Keratinocyte (primary cell): Measurements from ENCODE around the gene URM1. TPM values are rescaled to one million over a fixed set of nuclear protein-coding genes. Genes with fewer than 3 reads are reported as not detected.

Experiments
- DNase-seq: peaks from one replicate; pipeline ENCODE4 v3.0.0-alpha.2; 2011; ENCODE audit warnings: low read depth, missing footprints, low spot score
- FAIRE-seq: peaks from 2 replicates; lab custom pipeline; 2011; peaks lifted over from hg19 to GRCh38; lab: Jason Lieb, UNC
- H2AFZ ChIP-seq: 2 replicates; pipeline ENCODE4 v1.6.0; 2012; ENCODE audit warnings: low read length, control low read depth, inconsistent platforms; ENCODE audit not compliant: control insufficient read depth
- H3K27ac ChIP-seq: 2 replicates; pipeline ENCODE4 v1.5.1; 2011; ENCODE audit warnings: low read length; ENCODE audit not compliant: control insufficient read depth, insufficient read depth
- H3K27me3 ChIP-seq: 3 replicates; pipeline ENCODE4 v1.6.0; 2011; ENCODE audit warnings: low read length; ENCODE audit not compliant: control insufficient read depth, insufficient read depth; ENCODE audit errors: extremely low read depth
- H3K36me3 ChIP-seq, 2 experiments: 2 replicates in 1 of 2; 3 replicates in 1 of 2; pipeline ENCODE4 v1.5.1; 2011; ENCODE audit warnings: low read length in 2 of 2, mild to moderate bottlenecking in 1 of 2; ENCODE audit not compliant: control insufficient read depth in 2 of 2, insufficient read depth in 2 of 2; ENCODE audit errors: extremely low read depth in 1 of 2
- H3K4me1 ChIP-seq: 3 replicates; pipeline ENCODE4 v1.5.1; 2011; ENCODE audit warnings: low read length; ENCODE audit not compliant: control insufficient read depth, insufficient read depth; ENCODE audit errors: extremely low read depth
- H3K4me2 ChIP-seq: 3 replicates; pipeline ENCODE4 v1.6.0; 2011; ENCODE audit warnings: low read depth, low read length; ENCODE audit not compliant: control insufficient read depth, insufficient read depth; ENCODE audit errors: extremely low read depth
- H3K4me3 ChIP-seq, 3 experiments: fragments of 200-600 bp in 1 of 3; sonication (generic) in 1 of 3; 2 replicates in 2 of 3; 3 replicates in 1 of 3; pipeline ENCODE4 v1.5.1; 2011 to 2016; ENCODE audit warnings: low read length in 3 of 3, mild to moderate bottlenecking in 3 of 3, control low read depth in 2 of 3, inconsistent platforms in 1 of 3, low read depth in 1 of 3, mixed read lengths in 1 of 3, mixed run types in 1 of 3, moderate library complexity in 1 of 3; ENCODE audit not compliant: control insufficient read depth in 2 of 3, insufficient read depth in 2 of 3; ENCODE audit errors: extremely low read depth in 1 of 3
- H3K79me2 ChIP-seq: 2 replicates; pipeline ENCODE4 v1.6.0; 2012; ENCODE audit warnings: low read length; ENCODE audit not compliant: control insufficient read depth, insufficient read depth
- H3K9ac ChIP-seq: 3 replicates; pipeline ENCODE4 v1.6.0; 2011; ENCODE audit warnings: low read length; ENCODE audit not compliant: control insufficient read depth, insufficient read depth; ENCODE audit errors: extremely low read depth
- H3K9me1 ChIP-seq: 3 replicates; pipeline ENCODE4 v1.6.0; 2011; ENCODE audit warnings: low read length; ENCODE audit not compliant: control insufficient read depth, insufficient read depth; ENCODE audit errors: extremely low read depth
- H3K9me3 ChIP-seq: 2 replicates; pipeline ENCODE4 v1.5.1; 2012; ENCODE audit warnings: low read depth, low read length; ENCODE audit not compliant: control insufficient read depth
- H4K20me1 ChIP-seq: 3 replicates; pipeline ENCODE4 v1.6.0; 2011; ENCODE audit warnings: low read length; ENCODE audit not compliant: control insufficient read depth, insufficient read depth; ENCODE audit errors: extremely low read depth
- EZH2 ChIP-seq: IDR thresholded peaks from one replicate; pipeline ENCODE4 v1.6.1; 2012; ENCODE audit warnings: inconsistent platforms, mild to moderate bottlenecking, low read length, moderate library complexity
- dilution Hi-C: fragments of 300-500 bp; cut with MboI; formaldehyde crosslinking; loops from one replicate; pipeline ENCODE4 v1.7.0; 2020; ENCODE audit warnings: low sequenced_read_pairs; ENCODE audit not compliant: extremely low pct_ligation_motif_present
- polyA plus RNA-seq, 5 experiments: library from polyadenylated mRNA; depleted of rRNA in 3 of 5; stranded (reverse) in 3 of 5; stranded (forward) in 1 of 5; unstranded in 1 of 5; fragments of >200 nt; gene quantifications; 1 replicate in 1 of 5; 2 replicates in 3 of 5; 3 replicates in 1 of 5; pipeline versions ENCODE4 v1.2.1 to v1.2.3, GENCODE V29; 2011 to 2012; ENCODE audit warnings: missing spikeins in 2 of 5, low read depth in 1 of 5, low replicate concordance in 1 of 5
- TF ChIP-seq, protein P1 (sequence below), 3 experiments: IDR thresholded peaks in 1 of 3; conservative IDR thresholded peaks in 1 of 3; optimal IDR thresholded peaks in 1 of 3; 2 replicates in 2 of 3; 3 replicates in 1 of 3; pipeline versions ENCODE3 to v1.5.1; 2011; ENCODE audit warnings: low read length in 3 of 3, mild to moderate bottlenecking in 3 of 3, moderate library complexity in 2 of 3, control low read depth in 1 of 3, inconsistent platforms in 1 of 3; ENCODE audit not compliant: insufficient read depth in 2 of 3; ENCODE audit errors: extremely low read depth in 1 of 3

Gene URM1
- polyA plus RNA-seq, 1 donor (not counting 4 experiments of a cell fraction or from before 2014, with no cell fraction given): 29.1 TPM

DNA sequence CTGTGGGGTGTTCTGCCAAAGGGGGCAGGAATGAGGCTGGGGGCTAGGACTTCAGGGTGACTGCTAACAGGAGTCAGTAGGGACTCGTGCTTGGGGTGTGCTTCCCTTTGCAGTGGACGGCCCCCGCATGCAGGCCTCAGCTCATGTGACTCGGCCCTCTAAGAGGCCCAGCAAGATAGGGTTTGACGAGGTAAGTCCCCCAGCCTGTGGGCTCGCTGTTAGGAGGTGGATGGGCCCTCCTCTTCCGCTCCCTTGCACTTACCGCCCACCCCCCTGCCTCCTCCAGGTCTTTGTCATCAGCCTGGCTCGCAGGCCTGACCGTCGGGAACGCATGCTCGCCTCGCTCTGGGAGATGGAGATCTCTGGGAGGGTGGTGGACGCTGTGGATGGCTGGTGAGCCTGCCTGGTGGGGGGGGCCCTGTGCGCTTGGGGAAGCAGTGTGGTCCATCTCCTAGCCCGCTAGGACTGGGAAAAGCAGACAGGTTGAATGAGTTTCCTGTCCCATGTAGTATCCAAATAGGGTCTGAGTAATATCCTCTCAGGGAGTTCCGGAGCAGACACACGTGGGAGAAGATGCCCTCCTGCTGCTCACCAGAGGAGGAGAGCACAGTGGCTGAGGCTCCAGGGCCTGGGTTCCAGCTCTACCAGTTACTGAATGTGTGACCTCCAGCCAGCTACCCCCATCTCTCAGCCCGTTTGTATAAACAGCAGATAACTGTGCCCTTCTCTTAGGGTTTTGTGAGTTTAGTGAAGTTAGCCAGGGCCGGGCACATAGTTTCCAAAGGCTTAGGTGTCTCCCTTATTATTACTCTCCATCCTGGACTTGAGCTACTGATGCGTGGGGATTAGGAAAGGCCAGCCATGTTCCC is 57.7 kb downstream of the URM1 start:
- DNase-seq: no peak
- H3K4me3 ChIP-seq: no peak overlapping the region
- no peak for FAIRE-seq
- H2AFZ ChIP-seq: no peak overlapping the region
- H4K20me1 ChIP-seq: no peaks in the 10 kb centered on the region
- H3K9me3 ChIP-seq: no peaks in the 10 kb centered on the region
- no peaks in the 10 kb centered on the region for H3K9me1 ChIP-seq
- H3K4me1 ChIP-seq: peaks cover under 1% of the 10 kb centered on the region
- dilution Hi-C loops: no loop called here
- peaks cover 0 to 12% of the 10 kb centered on the region in 2 experiments for H3K36me3 ChIP-seq
- H3K27ac ChIP-seq: no peak overlapping the region
- no peak overlapping the region for H3K4me2 ChIP-seq
- H3K79me2 ChIP-seq: no peaks in the 10 kb centered on the region
- no peak overlapping the region for H3K9ac ChIP-seq
- TF ChIP-seq, protein P1, sequence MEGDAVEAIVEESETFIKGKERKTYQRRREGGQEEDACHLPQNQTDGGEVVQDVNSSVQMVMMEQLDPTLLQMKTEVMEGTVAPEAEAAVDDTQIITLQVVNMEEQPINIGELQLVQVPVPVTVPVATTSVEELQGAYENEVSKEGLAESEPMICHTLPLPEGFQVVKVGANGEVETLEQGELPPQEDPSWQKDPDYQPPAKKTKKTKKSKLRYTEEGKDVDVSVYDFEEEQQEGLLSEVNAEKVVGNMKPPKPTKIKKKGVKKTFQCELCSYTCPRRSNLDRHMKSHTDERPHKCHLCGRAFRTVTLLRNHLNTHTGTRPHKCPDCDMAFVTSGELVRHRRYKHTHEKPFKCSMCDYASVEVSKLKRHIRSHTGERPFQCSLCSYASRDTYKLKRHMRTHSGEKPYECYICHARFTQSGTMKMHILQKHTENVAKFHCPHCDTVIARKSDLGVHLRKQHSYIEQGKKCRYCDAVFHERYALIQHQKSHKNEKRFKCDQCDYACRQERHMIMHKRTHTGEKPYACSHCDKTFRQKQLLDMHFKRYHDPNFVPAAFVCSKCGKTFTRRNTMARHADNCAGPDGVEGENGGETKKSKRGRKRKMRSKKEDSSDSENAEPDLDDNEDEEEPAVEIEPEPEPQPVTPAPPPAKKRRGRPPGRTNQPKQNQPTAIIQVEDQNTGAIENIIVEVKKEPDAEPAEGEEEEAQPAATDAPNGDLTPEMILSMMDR (optimal IDR thresholded peaks at IDR 0.05 in 1 of 3, IDR thresholded peaks at IDR 0.05 in 1 of 3, conservative IDR thresholded peaks at IDR 0.05 in 1 of 3; ENCODE audit: extremely low read depth in 1 of 3, insufficient read depth in 2 of 3, low read length in 3 of 3): no peak
- no peak for TF ChIP-seq EZH2
- H3K27me3 ChIP-seq: no peaks in the 10 kb centered on the region

DNA sequence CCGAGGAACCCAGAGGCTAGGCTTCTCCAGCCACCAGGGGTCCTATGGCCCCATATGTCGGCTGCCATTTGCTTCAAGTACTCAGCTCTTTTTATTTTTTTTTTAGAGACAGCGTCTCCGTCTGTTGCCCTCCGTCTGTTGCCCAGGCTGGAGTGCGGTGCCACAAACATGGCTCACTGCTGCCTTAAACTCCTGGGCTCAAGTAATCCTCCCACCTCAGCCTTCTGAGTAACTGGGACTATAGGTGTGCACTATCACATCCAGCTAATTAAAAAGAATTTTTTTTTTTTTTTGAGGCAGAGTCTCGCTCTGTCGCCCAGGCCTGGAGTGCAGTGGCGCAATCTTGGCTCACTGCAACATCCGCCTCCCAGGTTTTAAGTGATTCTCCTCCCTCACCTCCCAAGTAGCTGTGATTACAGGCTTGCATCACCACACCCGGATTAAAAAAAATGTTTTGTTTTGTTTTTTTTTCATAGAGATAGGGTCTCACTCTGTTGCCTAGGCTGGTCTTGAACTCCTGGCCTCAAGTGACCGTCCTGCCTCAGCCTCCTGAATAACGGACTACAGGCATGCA is 58.4 kb downstream of the URM1 start:
- Histone ChIP-seq H3K36me3 (peaks cover 0 to 13% of the 10 kb centered on the region in 2 experiments), H2AFZ (no peak overlapping the region), H3K4me1 (no peaks in the 10 kb centered on the region), H3K9me1 (no peaks in the 10 kb centered on the region), H3K27me3 (no peaks in the 10 kb centered on the region), H3K9me3 (no peaks in the 10 kb centered on the region), H4K20me1 (no peaks in the 10 kb centered on the region), H3K27ac (no peak overlapping the region), H3K4me3 (no peak overlapping the region), H3K9ac (no peak overlapping the region), H3K79me2 (no peaks in the 10 kb centered on the region), H3K4me2 (no peak overlapping the region)
- no peak for DNase-seq
- TF ChIP-seq EZH2: no peak
- TF ChIP-seq, protein P1 (optimal IDR thresholded peaks at IDR 0.05 in 1 of 3, IDR thresholded peaks at IDR 0.05 in 1 of 3, conservative IDR thresholded peaks at IDR 0.05 in 1 of 3; ENCODE audit: extremely low read depth in 1 of 3, insufficient read depth in 2 of 3, low read length in 3 of 3): no peak
- dilution Hi-C loops: no loop called here
- no peak for FAIRE-seq
